GM12878 (cell line): ENCODE results near the gene RNF220. TPM values are rescaled to one million over a fixed set of nuclear protein-coding genes. Genes with fewer than 3 reads are reported as not detected.

ENCODE experiments used
- ATAC-seq: fragments of 200-7000 bp; cut with Tn5 transposase; 3 replicates; pipeline ENCODE4 v1.9.1; 2020; ENCODE audit warnings: mild to moderate bottlenecking, moderate library complexity
- BruUV-seq: library from RNA; stranded (reverse); fragments of 400-500 nt; replicated peaks from 2 replicates; lab custom pipeline; 2021; lab: Mats Ljungman, UMichigan
- CTCF ChIA-PET: fragments of 300-600 bp; sonication (Branson Sonifier 250); formaldehyde crosslinking; extraction: SDS; loops from one replicate; lab custom pipeline; 2021; ENCODE audit warnings: inconsistent platforms; lab: Yijun Ruan, JAX
- POLR2A ChIA-PET: fragments of 350-600 bp; formaldehyde crosslinking; extraction: SDS; loops from one replicate; lab custom pipeline; 2021; ENCODE audit warnings: inconsistent platforms; lab: Charles Lee
- RAD21 ChIA-PET: fragments of 300-600 bp; sonication (Branson Sonifier 250); formaldehyde crosslinking; loops from one replicate; lab custom pipeline; 2023; ENCODE audit warnings: antibody characterized with exemption; ENCODE audit not compliant: unreplicated experiment; lab: Charles Lee
- SMC1A ChIA-PET: fragments of 300-600 bp; sonication (Branson Sonifier 250); formaldehyde crosslinking; loops from one replicate; lab custom pipeline; 2023; ENCODE audit not compliant: unreplicated experiment, uncharacterized antibody; lab: Charles Lee
- DNase-seq: peaks from one replicate; pipeline ENCODE4 v3.0.0-alpha.2; 2011; ENCODE audit warnings: low read depth, low spot score
- FAIRE-seq: peaks from 3 replicates; lab custom pipeline; 2011; peaks lifted over from hg19 to GRCh38; lab: Jason Lieb, UNC
- H2AFZ ChIP-seq: 2 replicates; pipeline ENCODE4 v1.6.0; 2011; ENCODE audit warnings: low read depth, low read length, control low read depth; ENCODE audit not compliant: control insufficient read depth
- H3K27ac ChIP-seq: 2 replicates; pipeline ENCODE4 v1.5.1; 2011; ENCODE audit warnings: control low read depth; ENCODE audit not compliant: control insufficient read depth, insufficient read depth
- H3K27me3 ChIP-seq, 2 experiments: replicated peaks in 1 of 2; 2 replicates each; pipeline versions ENCODE4 v1.6.0 to v1.6.1; 2011; ENCODE audit warnings: low read length in 1 of 2; ENCODE audit not compliant: control insufficient read depth in 2 of 2, insufficient read depth in 2 of 2
- H3K36me3 ChIP-seq, 2 experiments: 2 replicates each; pipeline ENCODE4 v1.5.1; 2011; ENCODE audit warnings: low read length in 1 of 2; ENCODE audit not compliant: control insufficient read depth in 2 of 2, insufficient read depth in 2 of 2
- H3K4me1 ChIP-seq: 2 replicates; pipeline ENCODE4 v1.6.1; 2011; ENCODE audit warnings: mild to moderate bottlenecking, low read length, moderate library complexity, mixed read lengths; ENCODE audit not compliant: control insufficient read depth, insufficient read depth
- H3K4me2 ChIP-seq: 2 replicates; pipeline ENCODE4 v1.6.0; 2011; ENCODE audit warnings: control low read depth; ENCODE audit not compliant: control insufficient read depth, insufficient read depth
- H3K4me3 ChIP-seq: fragments of 200-600 bp; sonication (generic); 2 replicates; pipeline ENCODE4 v1.5.1; 2016
- H3K79me2 ChIP-seq: 2 replicates; pipeline ENCODE4 v1.6.0; 2011; ENCODE audit warnings: low read length; ENCODE audit not compliant: control insufficient read depth, insufficient read depth
- H3K9ac ChIP-seq: 2 replicates; pipeline ENCODE4 v1.8.0; 2011; ENCODE audit warnings: low read length, control low read depth, mixed read lengths; ENCODE audit not compliant: control insufficient read depth, insufficient read depth
- H3K9me3 ChIP-seq: replicated peaks from 3 replicates; pipeline ENCODE4 v1.5.1; 2011; ENCODE audit warnings: mild to moderate bottlenecking, low read length; ENCODE audit not compliant: control insufficient read depth, insufficient read depth
- H4K20me1 ChIP-seq: 2 replicates; pipeline ENCODE4 v1.6.0; 2011; ENCODE audit not compliant: control insufficient read depth, insufficient read depth
- DPF2 ChIP-seq: fragments of 450-650 bp; IDR thresholded peaks from 2 replicates; pipeline ENCODE4 v1.6.1; 2017; ENCODE audit warnings: mild to moderate bottlenecking
- ESRRA ChIP-seq: IDR thresholded peaks from 2 replicates; pipeline ENCODE4 v1.6.1; 2012; ENCODE audit warnings: mild to moderate bottlenecking, low read length, improper control_type of control experiment
- FOXK2 ChIP-seq: fragments of 450-650 bp; IDR thresholded peaks from 2 replicates; pipeline ENCODE4 v1.6.1; 2017; ENCODE audit warnings: mild to moderate bottlenecking, moderate library complexity
- POLR2A ChIP-seq: IDR thresholded peaks from 2 replicates; pipeline ENCODE4 v1.6.1; 2011; ENCODE audit warnings: low read depth, mild to moderate bottlenecking, low read length
- POLR2AphosphoS2 ChIP-seq: IDR thresholded peaks from 2 replicates; pipeline ENCODE4 v1.6.1; 2011; ENCODE audit warnings: low read depth, mild to moderate bottlenecking, low read length, improper control_type of control experiment, moderate library complexity
- POU2F2 ChIP-seq: IDR thresholded peaks from 3 replicates; pipeline ENCODE4 v1.6.1; 2011; ENCODE audit warnings: low read depth, mild to moderate bottlenecking, low read length, borderline replicate concordance
- SMAD5 ChIP-seq: IDR thresholded peaks from 2 replicates; pipeline ENCODE4 v1.6.1; 2016; ENCODE audit warnings: antibody characterized with exemption, low read depth
- SREBF2 ChIP-seq: IDR thresholded peaks from 2 replicates; pipeline ENCODE4 v1.6.1; 2012; ENCODE audit warnings: mild to moderate bottlenecking, low read length
- TCF7 ChIP-seq: IDR thresholded peaks from 2 replicates; pipeline ENCODE4 v1.6.1; 2014; ENCODE audit warnings: antibody characterized with exemption, borderline replicate concordance
- WGBS: methylation state at CpG from one replicate; pipeline ENCODE4 v1.1.6; 2016; ENCODE audit warnings: low lambda C conversion rate; ENCODE audit not compliant: insufficient replicate concordance, insufficient coverage; ENCODE audit errors: missing lambda C conversion rate; 5-methylcytosine and 5-hydroxymethylcytosine counted together
- in situ Hi-C: fragments of 300-500 bp; cut with MboI; formaldehyde crosslinking; loops from 9 replicates; pipeline ENCODE4 v1.14.3; 2018; ENCODE audit warnings: mixed read lengths
- intact Hi-C: fragments of 100-400 bp; cut with micrococcal nuclease; formaldehyde crosslinking; loops from one replicate; pipeline ENCODE4 v1.14.2; 2022; ENCODE audit not compliant: unreplicated experiment
- polyA plus RNA-seq, 11 experiments: library from polyadenylated mRNA; depleted of rRNA in 4 of 11; unstranded in 6 of 11; stranded (reverse) in 5 of 11; fragments of >200 nt; fragmentation: Nextera tagmentation in 4 of 11; fragmentation: Illumina TruSeq in 1 of 11; extraction: Ambion mirVana in 4 of 11; extraction: Trizol in 1 of 11; gene quantifications; 1 replicate in 1 of 11; 2 replicates in 10 of 11; pipeline versions ENCODE4 v1.2.1 to v1.2.3, GENCODE V29; 2011 to 2016; ENCODE audit warnings: inconsistent platforms in 2 of 11, missing spikeins in 2 of 11, low read depth in 1 of 11
- total RNA-seq, 4 experiments: library from RNA; depleted of rRNA in 3 of 4; stranded (reverse); fragments of >200 nt in 3 of 4; fragmentation: Illumina TruSeq in 1 of 4; extraction: Trizol in 1 of 4; gene quantifications; 2 replicates each; pipeline versions ENCODE4 v1.2.1 to v1.2.3, GENCODE V29; 2013 to 2021
- TF ChIP-seq, protein P1 (sequence below): fragments of 450-650 bp; formaldehyde crosslinking; IDR thresholded peaks from 2 replicates; pipeline ENCODE4 v1.4.0; 2022; ENCODE audit warnings: mild to moderate bottlenecking, moderate library complexity

Gene RNF220
- total and polyA plus RNA-seq, 10 of the 15 experiments (the other 5 are each of a cell fraction or from before 2014, with no cell fraction given) = 4.6 to 84.1 (median 53.7) TPM

DNA sequence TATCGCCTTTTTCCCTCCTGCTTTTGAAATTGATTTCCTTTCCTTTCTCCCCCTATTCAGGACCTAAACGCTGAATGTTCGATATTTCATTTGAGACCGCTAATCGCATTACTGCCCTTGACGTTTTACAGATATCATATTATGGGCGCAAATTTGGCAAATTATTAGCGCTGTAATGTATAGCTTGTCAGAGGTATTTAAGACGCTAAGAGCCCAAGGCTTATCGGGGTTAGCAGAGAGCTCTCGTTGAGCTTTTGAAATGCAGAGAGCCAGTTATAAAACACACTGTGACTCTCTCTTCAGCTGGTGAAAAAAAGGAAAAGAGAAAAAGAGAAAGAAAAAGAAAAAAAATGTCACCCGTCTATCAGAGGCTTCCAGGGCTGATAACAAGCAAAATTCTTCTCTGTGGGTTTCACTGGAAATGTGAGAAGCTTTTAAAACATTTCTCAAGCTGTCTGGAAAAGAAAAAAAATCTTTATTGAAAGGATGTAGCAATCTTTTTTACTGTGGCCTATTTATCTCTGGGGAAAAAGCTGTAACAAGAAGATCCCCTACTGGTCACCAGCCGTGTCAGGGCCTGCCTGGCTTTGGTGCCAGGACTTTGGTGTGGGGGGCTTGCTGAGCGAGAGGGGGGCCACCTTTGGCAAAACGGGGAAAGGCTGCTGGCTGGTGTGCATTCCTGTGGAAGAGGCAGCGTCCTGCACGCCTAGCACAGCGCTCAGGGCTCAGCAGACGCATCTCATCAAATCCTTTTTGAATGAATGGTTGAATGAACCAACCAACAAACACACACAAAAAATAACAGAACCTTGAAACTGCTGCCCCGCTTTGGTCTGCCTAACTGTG is 119.8 kb downstream of the RNF220 start:
- no peak overlapping the region for H2AFZ ChIP-seq
- H3K9me3 ChIP-seq = no peaks in the 10 kb centered on the region
- BruUV-seq = no TSS peak
- in situ Hi-C loops = no loop called here
- no peak overlapping the region for H3K4me3 ChIP-seq
- ATAC-seq = no peak
- DNase-seq = no peak
- H3K27me3 ChIP-seq = no peaks in the 10 kb centered on the region; a peak in 1 of 4 replicates
- 43% methylated on average over 20 of the region's 20 CpGs for WGBS
- ChIA-PET SMC1A (no interaction called here), CTCF (no interaction called here), RAD21 (no interaction called here), POLR2A (no interaction called here)
- no peaks in the 10 kb centered on the region for H3K4me1 ChIP-seq
- no peaks in the 10 kb centered on the region for H3K79me2 ChIP-seq
- no peak overlapping the region for H3K9ac ChIP-seq
- no peak overlapping the region for H3K27ac ChIP-seq
- H3K4me2 ChIP-seq = no peak overlapping the region
- no peak for TF ChIP-seq POLR2A
- TF ChIP-seq POLR2AphosphoS2 = no peak
- TF ChIP-seq DPF2 = no peak
- TF ChIP-seq, protein P1, sequence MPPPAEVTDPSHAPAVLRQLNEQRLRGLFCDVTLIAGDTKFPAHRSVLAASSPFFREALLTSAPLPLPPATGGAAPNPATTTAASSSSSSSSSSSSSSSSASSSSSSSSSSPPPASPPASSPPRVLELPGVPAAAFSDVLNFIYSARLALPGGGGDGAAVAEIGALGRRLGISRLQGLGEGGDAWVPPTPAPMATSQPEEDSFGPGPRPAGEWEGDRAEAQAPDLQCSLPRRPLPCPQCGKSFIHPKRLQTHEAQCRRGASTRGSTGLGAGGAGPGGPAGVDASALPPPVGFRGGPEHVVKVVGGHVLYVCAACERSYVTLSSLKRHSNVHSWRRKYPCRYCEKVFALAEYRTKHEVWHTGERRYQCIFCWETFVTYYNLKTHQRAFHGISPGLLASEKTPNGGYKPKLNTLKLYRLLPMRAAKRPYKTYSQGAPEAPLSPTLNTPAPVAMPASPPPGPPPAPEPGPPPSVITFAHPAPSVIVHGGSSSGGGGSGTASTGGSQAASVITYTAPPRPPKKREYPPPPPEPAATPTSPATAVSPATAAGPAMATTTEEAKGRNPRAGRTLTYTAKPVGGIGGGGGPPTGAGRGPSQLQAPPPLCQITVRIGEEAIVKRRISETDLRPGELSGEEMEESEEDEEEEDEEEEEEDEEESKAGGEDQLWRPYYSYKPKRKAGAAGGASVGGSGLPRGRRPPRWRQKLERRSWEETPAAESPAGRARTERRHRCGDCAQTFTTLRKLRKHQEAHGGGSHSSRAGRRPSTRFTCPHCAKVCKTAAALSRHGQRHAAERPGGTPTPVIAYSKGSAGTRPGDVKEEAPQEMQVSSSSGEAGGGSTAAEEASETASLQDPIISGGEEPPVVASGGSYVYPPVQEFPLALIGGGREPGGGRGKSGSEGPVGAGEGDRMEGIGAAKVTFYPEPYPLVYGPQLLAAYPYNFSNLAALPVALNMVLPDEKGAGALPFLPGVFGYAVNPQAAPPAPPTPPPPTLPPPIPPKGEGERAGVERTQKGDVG (CRISPR knock-in tag) = no peak
- TF ChIP-seq FOXK2 = no peak
- no peak for TF ChIP-seq TCF7
- TF ChIP-seq SMAD5 = no peak
- TF ChIP-seq ESRRA = no peak
- TF ChIP-seq SREBF2 = no peak
- TF ChIP-seq POU2F2 = no peak
- intact Hi-C loops = no loop called here
- FAIRE-seq = no peak
- no peaks in the 10 kb centered on the region for H3K36me3 ChIP-seq
- no peaks in the 10 kb centered on the region for H4K20me1 ChIP-seq
